ENCODE results near the gene MDP1. TPM values are rescaled to one million over a fixed set of nuclear protein-coding genes. Genes with fewer than 3 reads are reported as not detected.
A peak's percentile ranks its signal among the peaks of the same experiment; 100 is the strongest.

The MDP1 gene
- total RNA-seq, 4 donors from 2014 or later: 1.4 to 12.4 (median 8.6) TPM

- H3K27ac ChIP-seq: no peak overlapping the region
- no peak for DNase-seq
- peaks cover 29 to 69% (median 40%) of the 10 kb centered on the region in 3 donors for H3K4me1 ChIP-seq
- 88% methylated on average over 5 of the region's 5 CpGs for WGBS, 2 donors
- peaks cover 10 to 65% (median 26%) of the 10 kb centered on the region in 3 donors for H3K36me3 ChIP-seq
- H3K4me3 ChIP-seq: no peak overlapping the region
- no peak for TF ChIP-seq POLR2A (IDR thresholded peaks at IDR 0.05)
- no peaks in the 10 kb centered on the region for H3K9me3 ChIP-seq
- no peaks in the 10 kb centered on the region for H3K27me3 ChIP-seq
- intact Hi-C loops (cut with DNase I): no loop called here
These were observed 20.2 kb upstream of the MDP1 start for GRCh38 chr14:24235804-24236688.

- intact Hi-C loops (cut with DNase I): no loop called here
- 91 to 92% methylated on average over 3 of the region's 3 CpGs for WGBS, 2 donors
- H3K27me3 ChIP-seq: no peaks in the 10 kb centered on the region
- H3K9me3 ChIP-seq: no peaks in the 10 kb centered on the region
- H3K27ac ChIP-seq: peak overlapping the region in 2 of 4 donors; percentile 38 to 86
- H3K4me1 ChIP-seq: peaks cover 20 to 64% (median 33%) of the 10 kb centered on the region in 3 donors
- H3K4me3 ChIP-seq: no peak overlapping the region
- H3K36me3 ChIP-seq: peaks cover 0 to 48% (median 14%) of the 10 kb centered on the region in 3 donors
- no peak for DNase-seq
- TF ChIP-seq, protein P1, sequence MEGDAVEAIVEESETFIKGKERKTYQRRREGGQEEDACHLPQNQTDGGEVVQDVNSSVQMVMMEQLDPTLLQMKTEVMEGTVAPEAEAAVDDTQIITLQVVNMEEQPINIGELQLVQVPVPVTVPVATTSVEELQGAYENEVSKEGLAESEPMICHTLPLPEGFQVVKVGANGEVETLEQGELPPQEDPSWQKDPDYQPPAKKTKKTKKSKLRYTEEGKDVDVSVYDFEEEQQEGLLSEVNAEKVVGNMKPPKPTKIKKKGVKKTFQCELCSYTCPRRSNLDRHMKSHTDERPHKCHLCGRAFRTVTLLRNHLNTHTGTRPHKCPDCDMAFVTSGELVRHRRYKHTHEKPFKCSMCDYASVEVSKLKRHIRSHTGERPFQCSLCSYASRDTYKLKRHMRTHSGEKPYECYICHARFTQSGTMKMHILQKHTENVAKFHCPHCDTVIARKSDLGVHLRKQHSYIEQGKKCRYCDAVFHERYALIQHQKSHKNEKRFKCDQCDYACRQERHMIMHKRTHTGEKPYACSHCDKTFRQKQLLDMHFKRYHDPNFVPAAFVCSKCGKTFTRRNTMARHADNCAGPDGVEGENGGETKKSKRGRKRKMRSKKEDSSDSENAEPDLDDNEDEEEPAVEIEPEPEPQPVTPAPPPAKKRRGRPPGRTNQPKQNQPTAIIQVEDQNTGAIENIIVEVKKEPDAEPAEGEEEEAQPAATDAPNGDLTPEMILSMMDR (IDR thresholded peaks at IDR 0.05): no peak
- no peak for TF ChIP-seq POLR2A (IDR thresholded peaks at IDR 0.05)
These were observed 18.5 kb upstream of the MDP1 start for GRCh38 chr14:24234095-24235005.

DNA sequence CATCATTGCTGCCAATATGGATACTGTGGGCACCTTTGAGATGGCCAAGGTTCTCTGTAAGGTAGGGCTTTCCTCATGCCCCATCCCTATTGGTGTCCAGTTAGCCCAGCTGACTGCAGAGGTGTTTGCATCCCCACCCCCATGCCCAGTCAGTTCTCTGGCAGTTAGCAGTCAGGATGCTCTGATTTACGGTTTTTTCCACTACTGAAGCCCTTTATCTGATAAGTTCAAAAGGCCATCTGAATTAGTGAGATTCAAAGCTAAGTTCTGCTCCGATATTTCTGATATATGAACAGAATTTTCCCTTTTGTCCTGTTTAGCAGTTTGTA is 17.6 kb upstream of the MDP1 start:
- Histone ChIP-seq H3K4me3 (peak overlapping the region in 3 of 4 donors; percentile 68 to 97 (median 74)), H3K27ac (peak overlapping the region; percentile 86 to 97 (median 88)), H3K4me1 (peaks cover 20 to 56% (median 33%) of the 10 kb centered on the region in 3 donors), H3K36me3 (peaks cover 0 to 40% (median 14%) of the 10 kb centered on the region in 3 donors), H3K9me3 (no peaks in the 10 kb centered on the region), H3K27me3 (no peaks in the 10 kb centered on the region)
- intact Hi-C loops (cut with DNase I): no loop called here
- DNase-seq: no peak
- 75 to 92% methylated on average over 2 of the region's 2 CpGs for WGBS, 2 donors
- TF ChIP-seq, protein P1 (IDR thresholded peaks at IDR 0.05): no peak
- no peak for TF ChIP-seq POLR2A (IDR thresholded peaks at IDR 0.05)

DNA sequence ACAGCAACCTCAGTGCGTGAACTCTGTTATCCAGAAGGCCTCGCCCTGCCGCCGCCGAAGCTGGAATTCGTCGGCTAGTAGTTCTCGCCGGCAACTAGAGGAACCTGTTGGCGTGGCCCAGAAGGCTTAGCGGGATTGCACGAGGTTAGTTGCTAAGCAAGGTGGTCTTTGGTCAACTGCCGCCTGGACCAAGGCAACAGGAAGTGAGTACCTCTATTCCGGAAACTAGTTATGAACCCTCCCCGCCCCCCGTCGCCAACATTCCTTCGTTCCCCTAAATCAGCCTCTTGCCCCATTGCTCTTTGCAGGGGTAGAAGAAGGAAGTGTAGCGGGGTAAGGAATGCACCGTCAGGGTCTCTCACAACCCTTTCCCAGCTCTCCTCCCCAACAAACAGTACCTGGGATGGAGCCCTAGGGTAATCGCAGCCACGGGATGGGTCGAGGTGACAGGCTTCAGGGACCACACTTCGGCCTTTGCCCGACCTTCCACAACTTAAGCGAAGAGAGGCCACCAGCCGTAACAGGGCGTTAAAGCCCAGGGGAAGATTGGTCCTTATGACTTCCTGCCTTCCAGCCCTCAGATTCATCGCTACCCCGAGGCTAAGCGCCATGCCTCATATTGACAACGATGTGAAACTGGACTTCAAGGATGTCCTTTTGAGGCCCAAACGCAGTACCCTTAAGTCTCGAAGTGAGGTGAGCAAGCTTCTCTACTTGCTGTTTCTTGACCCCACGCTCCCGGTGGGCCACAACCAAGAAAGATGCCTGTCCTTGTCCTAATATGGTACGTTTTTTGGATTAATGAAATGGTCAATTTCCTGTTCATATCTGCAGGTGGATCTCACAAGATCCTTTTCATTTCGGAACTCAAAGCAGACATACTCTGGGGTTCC is 17.0 kb upstream of the MDP1 start, which contains the start of gene GMPR2:
TSS of gene GMPR2 (plus strand) at position 285 of the 893 bp plus-strand sequence. CDS start at position 610, 325 bp downstream.
- intact Hi-C loops (cut with DNase I): no loop called here
- H3K9me3 ChIP-seq: no peaks in the 10 kb centered on the region
- WGBS, 2 donors: 2 to 7% methylated on average over 17 to 26 of the region's 38 CpGs

More for the DNA sequence above, 17.0 kb upstream of the MDP1 start, which contains the start of gene GMPR2:
- Histone ChIP-seq H3K27ac (peak within 1 kb of the TSS; percentile 86 to 97 (median 88)), H3K4me3 (peak within 1 kb of the TSS; percentile 60 to 97 (median 71)), H3K36me3 (peaks cover 0 to 40% (median 12%) of the 10 kb centered on the region in 3 donors), H3K4me1 (peaks cover 20 to 50% (median 33%) of the 10 kb centered on the region in 3 donors), H3K27me3 (no peaks in the 10 kb centered on the region)
- DNase-seq: no peak
- TF ChIP-seq, protein P1 (IDR thresholded peaks at IDR 0.05): no peak
- TF ChIP-seq POLR2A (IDR thresholded peaks at IDR 0.05): no peak

All from esophagus squamous epithelium (tissue), 5 donors.